ENCODE measurements around the gene NFIA. TPM values are rescaled to one million over a fixed set of nuclear protein-coding genes. Genes with fewer than 3 reads are reported as not detected.
A peak's percentile ranks its signal among the peaks of the same experiment; 100 is the strongest.

The NFIA gene
- total RNA-seq, 1 donor from 2014 or later = 97.6 TPM

DNA sequence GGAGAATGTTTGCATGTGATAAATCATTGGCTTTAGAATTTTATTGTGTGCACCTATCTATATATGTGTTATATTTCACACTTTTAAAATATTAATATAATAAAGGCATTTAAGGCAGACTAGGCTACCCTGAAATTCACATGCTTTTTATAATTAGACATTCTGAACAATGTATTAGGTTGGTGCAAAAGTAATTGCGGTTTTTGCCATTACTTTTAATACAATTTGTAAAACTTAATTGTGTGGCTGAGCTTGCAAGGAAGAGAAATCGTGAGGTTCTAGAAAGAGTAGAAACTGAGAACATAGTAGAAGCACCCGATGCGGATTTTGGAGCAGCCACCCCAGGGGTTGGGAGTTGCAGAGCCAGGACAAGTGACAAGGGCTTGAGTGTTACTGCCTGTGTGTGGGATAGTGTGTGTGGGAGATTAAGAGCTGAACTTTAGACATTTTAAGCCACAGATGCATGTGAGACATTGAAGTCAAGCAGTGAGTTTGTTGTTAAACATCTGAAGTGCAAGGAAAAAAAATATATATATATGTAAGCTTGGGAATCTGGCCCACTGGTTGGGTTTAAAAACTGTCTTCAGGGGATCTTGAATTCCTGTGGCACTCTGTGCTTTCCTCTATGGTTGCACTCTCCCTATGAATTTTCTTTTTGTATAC lies 398.0 kb downstream of the NFIA start:
- DNase-seq (ENCODE audit: missing footprints) (no peak), ATAC-seq (no peak)
- intact Hi-C loops (cut with DNase I) = no loop called here

DNA sequence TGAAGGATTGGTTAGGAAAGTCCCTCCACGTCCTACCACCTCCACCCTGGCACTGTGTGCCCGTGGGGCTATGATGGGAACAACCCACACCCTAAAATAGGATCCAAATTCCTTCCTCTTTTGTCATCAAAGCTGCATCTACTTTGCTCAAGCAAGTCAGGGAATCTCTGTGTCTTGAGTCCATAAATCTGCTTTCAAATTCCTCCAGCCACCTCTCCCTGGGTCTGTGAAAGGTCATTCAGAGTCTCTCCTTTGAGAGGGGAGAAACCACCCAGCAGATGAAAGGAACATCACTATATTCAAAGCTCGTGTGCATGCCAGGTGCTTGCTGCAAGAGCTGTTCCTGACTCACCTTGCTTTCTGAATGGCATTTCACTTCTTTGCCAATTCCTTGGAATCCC lies 399.0 kb downstream of the NFIA start:
- no peak for DNase-seq (ENCODE audit: missing footprints)
- no peak for ATAC-seq
- intact Hi-C loops (cut with DNase I) = no loop called here

DNA sequence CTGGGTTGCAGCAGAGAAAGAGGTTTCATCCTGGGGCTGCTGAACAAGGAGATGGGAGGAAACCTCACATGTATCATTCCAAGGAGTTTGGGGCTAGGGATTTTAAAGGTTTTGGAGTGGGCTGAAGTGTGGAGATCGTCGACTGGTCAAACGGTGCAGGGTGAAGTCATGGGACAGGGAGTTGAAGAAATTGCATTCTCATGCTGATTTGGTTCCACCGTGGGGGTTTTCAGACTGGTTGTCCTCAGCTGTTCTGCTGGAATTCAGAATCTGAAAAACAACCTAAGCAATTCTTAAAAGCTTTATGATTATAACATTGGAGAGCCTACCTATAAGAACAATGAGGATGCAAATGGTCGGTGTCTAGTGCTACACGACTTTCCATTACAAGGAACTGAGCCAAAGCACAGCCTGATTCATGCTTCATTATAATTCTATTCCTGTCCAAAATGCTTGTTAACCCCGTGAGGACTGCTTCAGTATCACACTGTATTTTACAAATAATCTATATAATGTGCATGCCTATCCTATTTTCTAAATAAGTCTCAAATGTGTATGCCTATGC lies 399.9 kb downstream of the NFIA start:
- DNase-seq (ENCODE audit: missing footprints) (no peak), ATAC-seq (no peak)
- intact Hi-C loops (cut with DNase I) = no loop called here

DNA sequence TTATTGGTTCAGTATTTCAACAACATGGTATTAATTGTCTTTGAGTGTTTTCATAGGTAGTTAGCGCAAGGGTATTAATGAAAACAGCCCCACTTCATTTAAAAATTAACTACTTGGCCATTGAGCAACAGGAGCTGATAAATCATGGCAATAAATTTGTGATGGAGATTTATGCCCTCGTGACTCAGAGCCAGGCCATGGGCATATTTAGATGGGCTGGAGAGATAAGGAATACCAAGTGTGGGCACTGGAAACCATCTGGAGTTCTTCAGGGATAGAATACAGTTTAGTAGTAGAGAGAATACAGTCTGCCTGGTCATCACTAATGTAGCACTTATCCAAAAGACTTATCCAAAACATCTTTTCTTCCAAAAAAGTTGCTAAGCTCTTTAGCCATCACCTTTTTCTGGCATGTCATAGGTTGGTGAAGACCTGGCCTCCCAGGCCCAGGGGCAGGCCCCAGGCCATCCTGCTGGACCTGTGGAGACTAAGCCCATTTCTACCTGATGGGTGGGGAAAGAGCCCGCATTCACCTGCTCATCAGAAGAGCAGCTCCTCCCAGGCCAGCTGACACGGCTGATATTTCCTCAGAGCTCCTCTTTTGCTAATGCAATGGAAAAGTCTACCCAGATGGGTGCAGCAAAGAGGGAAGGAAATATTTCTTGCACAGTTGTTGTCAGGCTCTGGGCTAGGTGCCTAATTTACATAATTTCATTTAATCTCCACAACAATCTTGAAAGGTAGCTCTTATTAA lies 404.6 kb downstream of the NFIA start:
- DNase-seq (ENCODE audit: missing footprints) (no peak), ATAC-seq (no peak)
- intact Hi-C loops (cut with DNase I) = no loop called here

DNA sequence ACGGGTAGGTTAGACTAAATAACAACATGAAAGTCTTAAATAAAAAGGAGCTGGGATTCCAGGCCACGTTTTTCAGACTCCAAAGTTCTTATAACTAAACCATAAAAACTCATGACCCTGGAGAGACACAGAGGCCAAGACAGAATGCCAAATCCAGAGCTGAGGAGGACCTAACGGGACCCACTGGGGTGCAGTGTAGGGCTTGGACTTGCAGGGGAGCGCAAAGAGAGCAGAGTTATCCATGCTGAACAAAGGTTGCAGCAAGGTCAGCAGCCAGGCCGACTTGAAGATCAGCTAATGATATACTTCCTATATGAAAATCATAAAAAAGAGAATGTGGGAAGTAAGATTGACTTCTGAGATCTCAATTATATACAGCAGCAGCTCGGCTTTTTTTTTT lies 405.4 kb downstream of the NFIA start:
- no peak for ATAC-seq
- intact Hi-C loops (cut with DNase I) = no loop called here
- no peak for DNase-seq (ENCODE audit: missing footprints)

DNA sequence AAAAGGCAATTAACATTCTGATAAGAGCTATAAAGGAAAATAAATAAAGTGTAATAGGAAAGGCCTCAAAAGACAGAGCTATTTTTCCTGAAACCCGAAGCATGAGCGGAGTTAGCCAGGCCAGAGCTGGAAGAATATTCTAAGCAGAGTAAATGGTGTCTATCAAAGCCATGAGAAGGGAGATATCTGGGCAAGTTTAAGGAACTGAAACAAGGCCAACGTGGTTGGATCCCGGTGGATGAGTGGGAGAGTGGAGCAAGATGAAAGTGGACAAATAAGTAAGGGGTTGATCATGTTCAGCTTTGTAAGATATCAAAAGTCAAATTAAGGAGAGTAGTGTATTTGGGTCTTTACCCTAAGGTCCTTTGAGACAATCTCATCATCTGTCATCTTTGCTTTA lies 408.6 kb downstream of the NFIA start:
- ATAC-seq (peak; percentile 58), DNase-seq (ENCODE audit: missing footprints) (no peak)
- intact Hi-C loops (cut with DNase I) = loop anchor here (10.0 kb wide), 1 partner anchor 154 kb away; no protein-coding TSS in a partner anchor

DNA sequence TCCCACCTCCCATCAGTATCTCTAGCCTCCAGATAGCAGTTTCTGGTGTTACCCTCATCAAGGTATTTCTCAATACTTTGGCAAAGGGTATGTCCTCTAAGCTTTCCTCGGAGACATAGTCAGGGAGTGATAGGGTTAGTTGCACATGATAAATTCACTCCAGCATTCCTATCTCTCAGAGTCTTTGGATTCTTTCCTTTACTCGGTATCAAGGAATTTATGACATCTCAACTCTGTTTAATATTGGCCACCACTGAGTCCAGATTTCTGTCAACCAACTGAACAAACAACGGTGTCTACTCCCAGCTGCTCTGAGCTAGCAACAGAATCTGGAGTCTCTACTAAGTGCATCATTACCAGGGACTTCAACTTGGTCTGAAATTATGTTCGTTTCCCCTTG lies 409.1 kb downstream of the NFIA start:
- DNase-seq (ENCODE audit: missing footprints) (no peak), ATAC-seq (peak; percentile 93)
- intact Hi-C loops (cut with DNase I) = loop anchor here (10.0 kb wide), 1 partner anchor 153 kb away; no protein-coding TSS in a partner anchor

DNA sequence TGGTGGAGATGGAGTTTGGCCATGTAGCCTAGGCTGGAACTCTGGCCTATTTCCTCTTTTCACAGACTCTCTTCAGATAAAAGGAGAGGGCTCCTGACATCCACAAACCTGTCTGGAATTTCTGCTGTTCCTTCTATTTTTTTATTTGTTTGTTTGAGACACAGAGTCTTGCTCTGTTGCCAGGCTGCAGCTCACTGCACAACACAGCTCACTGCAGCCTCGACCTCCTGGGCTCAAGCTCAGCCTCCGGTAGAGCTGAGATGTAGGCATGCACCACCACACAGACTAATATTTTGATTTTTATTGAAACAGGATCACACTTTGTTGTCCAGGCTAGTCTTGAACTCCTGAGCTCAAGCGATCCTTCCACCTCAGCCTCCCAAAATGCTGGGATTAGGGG lies 411.6 kb downstream of the NFIA start:
- DNase-seq (ENCODE audit: missing footprints) = no peak
- intact Hi-C loops (cut with DNase I) = loop anchor here (10.0 kb wide), 1 partner anchor 151 kb away; no protein-coding TSS in a partner anchor
- no peak for ATAC-seq

DNA sequence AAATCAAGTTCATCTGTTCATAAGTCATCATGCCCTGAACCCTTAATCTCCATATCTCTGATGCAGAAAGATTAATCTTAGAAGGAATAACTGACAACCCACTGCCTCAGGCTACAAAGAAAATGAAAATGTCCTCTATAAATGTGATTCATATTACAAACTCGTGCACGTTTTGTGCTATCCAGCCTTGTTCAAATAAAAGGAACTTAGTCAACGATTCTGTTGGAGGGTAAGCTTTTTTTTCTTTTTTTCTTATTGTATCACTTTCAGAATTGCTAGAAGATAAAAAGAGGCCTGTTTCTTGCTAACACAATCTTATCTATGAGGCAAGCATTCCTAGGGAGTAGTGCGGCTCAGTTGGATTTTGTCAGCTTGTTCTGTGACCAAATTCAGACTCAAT lies 414.1 kb downstream of the NFIA start:
- intact Hi-C loops (cut with DNase I) = loop anchor here (10.0 kb wide), 1 partner anchor 148 kb away; no protein-coding TSS in a partner anchor
- ATAC-seq = peak; percentile 52
- no peak for DNase-seq (ENCODE audit: missing footprints)

DNA sequence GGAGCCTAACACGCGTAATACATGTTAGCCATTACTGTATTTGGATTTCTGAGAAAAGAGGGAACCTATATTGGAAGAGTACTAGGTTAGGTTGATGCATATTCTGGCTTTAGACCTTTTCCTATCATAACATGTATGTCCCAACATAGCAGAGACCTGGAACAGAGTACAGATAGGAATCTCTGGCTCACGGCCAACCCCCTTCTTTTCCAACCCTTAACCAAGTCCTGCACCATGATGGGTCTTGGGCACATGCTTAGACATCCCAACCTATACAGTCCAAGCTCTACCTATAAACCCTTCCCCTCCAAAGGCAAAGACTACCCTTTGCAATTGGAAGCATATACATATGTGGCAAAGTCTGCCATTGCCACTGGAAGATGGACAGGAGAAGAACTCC lies 414.7 kb downstream of the NFIA start:
- DNase-seq (ENCODE audit: missing footprints) (no peak), ATAC-seq (peak; percentile 38)
- intact Hi-C loops (cut with DNase I) = loop anchor here (10.0 kb wide), 1 partner anchor 148 kb away; no protein-coding TSS in a partner anchor

DNA sequence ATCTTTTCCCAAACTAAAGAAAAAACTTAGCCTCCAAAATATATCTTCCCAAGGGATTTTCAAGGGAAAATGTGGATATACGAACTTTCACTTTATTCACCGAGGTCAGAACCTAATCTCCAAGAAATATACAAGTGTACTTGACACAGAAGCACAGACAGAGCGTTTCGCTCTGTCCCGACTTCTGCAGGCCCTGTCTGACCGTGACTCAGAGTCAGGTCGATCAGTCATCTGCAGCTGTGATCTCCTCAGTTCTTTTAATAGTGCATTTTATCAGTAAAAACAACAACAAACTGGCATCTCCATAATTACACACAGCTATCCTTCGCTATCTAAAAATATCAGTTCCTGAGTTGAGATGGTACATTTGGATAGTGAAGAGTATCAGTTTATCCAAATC lies 416.0 kb downstream of the NFIA start:
- no peak for DNase-seq (ENCODE audit: missing footprints)
- intact Hi-C loops (cut with DNase I) = loop anchor here (10.0 kb wide), 1 partner anchor 146 kb away; no protein-coding TSS in a partner anchor
- ATAC-seq = no peak

DNA sequence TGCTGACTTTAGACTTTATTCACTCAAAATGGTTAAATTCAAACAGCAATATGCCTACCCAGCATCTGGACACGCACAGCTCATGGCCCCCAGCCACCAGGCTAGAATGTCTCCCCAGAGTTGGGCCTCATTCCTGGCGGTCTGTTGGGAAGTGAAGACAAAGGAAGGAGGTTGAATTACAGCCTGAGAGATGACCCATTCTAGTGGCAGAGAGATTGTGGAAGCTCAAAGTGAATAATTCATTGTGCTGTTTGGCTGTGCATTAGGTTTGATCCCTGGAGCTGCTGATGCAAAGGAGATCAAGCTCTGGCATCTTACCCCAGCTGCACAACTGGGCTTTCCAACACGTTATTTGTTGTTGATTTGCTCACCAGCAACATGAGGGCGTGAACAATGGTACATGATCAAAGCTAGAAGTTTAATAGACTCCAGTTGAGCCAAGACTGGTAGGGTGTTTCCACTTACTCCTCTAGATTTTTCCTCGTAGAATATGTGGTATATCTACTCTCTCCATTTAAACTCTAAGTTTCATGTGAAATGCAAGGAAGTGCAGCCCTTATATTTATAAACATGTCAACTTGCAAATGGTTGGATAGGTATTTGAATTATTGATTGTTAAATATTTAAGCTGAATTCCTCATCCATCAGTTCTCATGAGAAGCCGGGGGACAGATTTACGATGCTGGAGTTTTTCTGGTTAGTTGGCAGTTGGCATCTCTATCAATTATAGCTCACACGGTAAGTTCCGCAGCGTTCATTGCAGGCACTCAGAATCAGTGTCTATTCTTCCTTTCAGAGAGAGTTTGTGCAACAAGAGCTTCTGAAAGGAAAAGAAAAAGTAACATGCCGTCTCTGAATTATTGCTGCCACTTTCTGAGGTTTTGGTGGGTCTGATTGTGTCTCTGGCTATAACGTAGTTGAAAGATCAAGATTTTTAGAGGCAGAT lies 419.9 kb downstream of the NFIA start:
- DNase-seq (ENCODE audit: missing footprints) (no peak), ATAC-seq (no peak)
- intact Hi-C loops (cut with DNase I) = no loop called here

DNA sequence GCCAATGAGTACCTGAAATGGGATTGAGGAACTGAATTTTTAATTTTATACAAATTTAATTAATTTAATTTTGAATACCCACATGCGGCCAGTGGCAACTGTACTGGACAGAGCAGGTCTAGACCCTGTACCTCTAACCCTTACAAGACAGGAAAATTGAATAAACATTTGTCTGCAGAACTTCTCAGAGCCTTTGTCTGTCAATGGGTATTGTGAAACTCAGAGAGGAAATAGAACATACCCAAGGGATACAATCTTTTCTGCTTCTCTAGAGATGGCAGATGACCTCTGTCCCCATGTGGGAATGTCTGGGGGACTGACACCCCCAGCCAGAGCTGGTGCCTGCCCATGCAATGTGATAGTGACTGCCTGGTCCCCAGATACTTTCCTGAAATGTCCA lies 421.9 kb downstream of the NFIA start:
- DNase-seq (ENCODE audit: missing footprints) (no peak), ATAC-seq (no peak)
- intact Hi-C loops (cut with DNase I) = no loop called here

DNA sequence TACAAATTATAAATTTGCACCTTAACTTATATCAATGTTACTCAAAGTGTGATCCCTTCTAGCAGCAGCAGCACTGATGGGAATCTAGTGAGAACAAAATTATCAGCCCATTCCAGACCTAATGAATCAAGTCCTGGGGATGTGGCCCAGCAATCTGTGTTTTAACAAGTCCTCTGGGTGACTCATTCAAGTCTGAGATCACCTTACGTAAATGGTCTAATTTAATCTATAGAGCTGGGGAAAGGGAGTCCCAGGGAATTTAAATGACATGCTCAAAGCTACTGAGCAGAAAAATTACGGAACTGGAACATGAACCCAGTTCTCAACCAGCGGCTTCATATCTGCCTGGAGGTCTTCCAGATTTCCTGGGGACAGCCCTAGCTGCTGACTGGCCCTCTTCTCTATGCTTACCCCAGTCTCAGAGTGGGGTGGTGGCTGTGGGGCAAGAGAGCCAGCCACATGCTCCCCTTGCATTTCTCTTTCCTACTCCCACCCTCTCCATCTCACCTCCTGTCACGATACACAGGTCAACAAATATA lies 422.6 kb downstream of the NFIA start:
- intact Hi-C loops (cut with DNase I) = no loop called here

DNA sequence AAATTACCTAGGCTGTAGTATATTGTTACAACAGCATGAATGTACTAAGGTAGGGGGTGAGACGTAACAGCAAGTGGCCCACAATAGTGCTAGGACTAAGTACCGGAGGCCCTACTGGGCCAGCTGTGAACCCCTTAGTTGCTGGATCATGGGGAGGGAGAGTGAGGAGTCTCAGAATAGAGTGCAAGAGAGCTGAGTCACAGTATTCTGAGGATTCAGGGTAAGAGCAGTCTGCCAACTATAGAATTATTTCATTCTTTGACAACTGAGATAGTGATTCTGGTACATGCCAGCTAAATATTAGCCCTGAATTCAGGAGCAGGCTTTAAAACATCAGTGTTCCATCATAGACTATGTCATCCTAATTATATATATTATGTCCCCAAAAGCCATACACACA lies 423.9 kb downstream of the NFIA start:
- intact Hi-C loops (cut with DNase I) = no loop called here
- ATAC-seq = no peak
- no peak for DNase-seq (ENCODE audit: missing footprints)

More for the DNA sequence above, 422.6 kb downstream of the NFIA start:
- no peak for DNase-seq (ENCODE audit: missing footprints)
- ATAC-seq = no peak

DNA sequence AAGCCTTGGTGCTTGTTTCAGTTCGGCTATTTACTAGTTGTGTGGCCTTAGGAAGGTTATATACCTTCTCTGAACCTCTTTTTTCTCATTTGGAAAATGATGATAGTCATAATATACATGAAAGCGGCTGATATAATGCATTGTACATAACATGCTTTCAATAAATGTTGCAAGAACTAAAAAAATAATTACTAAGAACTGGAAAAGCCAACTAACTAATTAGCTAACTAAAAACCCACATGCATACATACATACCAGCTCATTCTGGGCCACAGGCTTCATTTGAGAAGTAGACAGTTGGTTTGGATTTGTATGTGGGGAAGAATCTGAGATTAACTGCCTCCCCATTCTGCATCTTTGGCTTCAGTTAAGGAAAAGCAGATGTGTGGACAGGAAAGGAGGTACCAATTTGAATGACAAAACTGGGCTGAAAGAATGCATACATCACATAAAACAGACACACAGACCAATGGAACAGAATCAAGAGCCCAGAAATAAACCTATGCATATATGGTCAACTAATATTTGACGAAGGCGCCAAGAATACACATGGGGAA lies 424.7 kb downstream of the NFIA start:
- intact Hi-C loops (cut with DNase I) = no loop called here
- ATAC-seq = no peak
- DNase-seq (ENCODE audit: missing footprints) = no peak

Measured in Right ventricle myocardium inferior (tissue), 1 donor.